ENCODE measurements around the gene GINS3. TPM values are rescaled to one million over a fixed set of nuclear protein-coding genes. Genes with fewer than 3 reads are reported as not detected.
A peak's percentile ranks its signal among the peaks of the same experiment; 100 is the strongest.

The GINS3 gene
- total and polyA plus RNA-seq, 11 donors = 3.9 to 20.2 (median 7.1) TPM

- intact Hi-C loops (cut with DNase I) = loop anchor here in 5 of 10 donors (5.0 kb wide), 3 partner anchors 45 to 65 kb away; partner anchors contain the start of gene GINS3 (in 4 of the 5)
- Histone ChIP-seq H3K27me3 (peaks cover 0 to 18% (median 0%) of the 10 kb centered on the region in 9 donors), H3K27ac (peak overlapping the region in 11 of 12 donors; percentile 28 to 72 (median 62))
Measured at GRCh38 chr16:58346831-58347371, 45.4 kb upstream of the GINS3 start.

GRCh38 chr16:58348986-58349385 is 43.3 kb upstream of the GINS3 start:
- Histone ChIP-seq H3K36me3 (no peaks in the 10 kb centered on the region), H3K9me3 (peaks cover 0 to 5% (median 0%) of the 10 kb centered on the region in 12 donors), H3K27me3 (peaks cover 0 to 15% (median 0%) of the 10 kb centered on the region in 9 donors), H3K27ac (peak overlapping the region in 4 of 12 donors; percentile 1 to 49 (median 11)), H3K4me3 (no peak overlapping the region), H3K4me1 (peaks cover 0 to 36% (median 19%) of the 10 kb centered on the region in 12 donors)
- intact Hi-C loops (cut with DNase I) = loop anchor here in 5 of 10 donors (2.0 to 5.0 kb wide), 4 partner anchors 43 to 63 kb away; partner anchors contain the start of gene GINS3 (in 5 of the 5)
- ATAC-seq = peak in 2 of 4 donors; percentile 11 to 31
- TF ChIP-seq CTCF (IDR thresholded peaks at IDR 0.05) = no peak
- TF ChIP-seq POLR2A (IDR thresholded peaks at IDR 0.05) = no peak
- no peak for DNase-seq
- WGBS, 4 donors = 7 to 36% (median 23%) methylated on average over 3 of the region's 3 CpGs

More at GRCh38 chr16:58346831-58347371, 45.4 kb upstream of the GINS3 start:
- no peak for TF ChIP-seq POLR2A (IDR thresholded peaks at IDR 0.05)
- no peak for TF ChIP-seq CTCF (IDR thresholded peaks at IDR 0.05)
- DNase-seq (no peak), ATAC-seq (peak in 1 of 4 donors; percentile 45)
- Histone ChIP-seq H3K9me3 (no peaks in the 10 kb centered on the region), H3K4me1 (peaks cover 0 to 36% (median 19%) of the 10 kb centered on the region in 12 donors), H3K36me3 (no peaks in the 10 kb centered on the region), H3K4me3 (no peak overlapping the region)
- 29 to 32% (median 31%) methylated on average over 5 of the region's 5 CpGs for WGBS, 4 donors

GRCh38 chr16:58352690-58353089 is 39.6 kb upstream of the GINS3 start:
- H3K4me3 ChIP-seq = no peak overlapping the region
- H3K9me3 ChIP-seq = peaks cover 0 to 5% (median 0%) of the 10 kb centered on the region in 12 donors
- peaks cover 0 to 11% (median 4%) of the 10 kb centered on the region in 12 donors for H3K4me1 ChIP-seq
- H3K36me3 ChIP-seq = no peaks in the 10 kb centered on the region
- intact Hi-C loops (cut with DNase I) = loop anchor here in 3 of 10 donors (5.0 kb wide), 3 partner anchors 35 to 55 kb away; partner anchors contain the start of gene GINS3 (in 1 of the 3)
- H3K27ac ChIP-seq = no peak overlapping the region
- ATAC-seq = no peak
- H3K27me3 ChIP-seq = peaks cover 0 to 15% (median 0%) of the 10 kb centered on the region in 9 donors
- TF ChIP-seq POLR2A (IDR thresholded peaks at IDR 0.05) (no peak), CTCF (IDR thresholded peaks at IDR 0.05) (no peak)
- DNase-seq = no peak
- WGBS, 4 donors = 71 to 80% (median 79%) methylated on average over 8 of the region's 8 CpGs

- intact Hi-C loops (cut with DNase I) = no loop called here
- no peak overlapping the region for H3K27ac ChIP-seq
- H3K36me3 ChIP-seq = no peaks in the 10 kb centered on the region
- no peak overlapping the region for H3K4me3 ChIP-seq
- peaks cover 0 to 28% (median 14%) of the 10 kb centered on the region in 12 donors for H3K9me3 ChIP-seq
- H3K27me3 ChIP-seq = no peaks in the 10 kb centered on the region
- H3K4me1 ChIP-seq = no peaks in the 10 kb centered on the region
- TF ChIP-seq CTCF (IDR thresholded peaks at IDR 0.05) (no peak), POLR2A (IDR thresholded peaks at IDR 0.05) (no peak)
- no peak for ATAC-seq
- DNase-seq = no peak
Measured at GRCh38 chr16:58360041-58360634, 32.1 kb upstream of the GINS3 start.

All from heart left ventricle (tissue), 16 donors.